ENCODE results near the gene EIF2D. TPM values are rescaled to one million over a fixed set of nuclear protein-coding genes. Genes with fewer than 3 reads are reported as not detected.
"Not testable (repeated sequence)": the region's sequence is repeated elsewhere in the genome, so short reads cannot be mapped to it uniquely, and the experiment has no call there.

EIF2D gene
- total and polyA plus RNA-seq, 9 of the 15 experiments (the other 6 are each of a cell fraction or from before 2014, with no cell fraction given) = 81.1 to 138 (median 93.9) TPM

GRCh38 chr1:206626396-206626795, 14.1 kb upstream of the EIF2D start:
- BruUV-seq (replicated peaks); CTCF ChIA-PET (ENCODE audit: low intra/inter-chr PET ratio); H3K4me2 ChIP-seq (ENCODE audit: insufficient read depth, low read length); H3K9me3 ChIP-seq (replicated peaks; ENCODE audit: control insufficient read depth, insufficient read depth, low read depth, low read length); H3K79me2 ChIP-seq (ENCODE audit: control insufficient read depth, insufficient read depth, low read length); FAIRE-seq; H4K20me1 ChIP-seq (replicated peaks; ENCODE audit: control insufficient read depth, insufficient read depth, low read length); H3K36me3 ChIP-seq (ENCODE audit: control insufficient read depth, insufficient read depth, low read length); H3K4me3 ChIP-seq; in situ Hi-C loops (cut with MboI); H3K27ac ChIP-seq (ENCODE audit: extremely low read depth, low read depth, low read length); H3K9me1 ChIP-seq (ENCODE audit: control insufficient read depth, insufficient read depth, low read length); DNase-seq (ENCODE audit: extremely low read depth in 1 of 4, low spot score in 3 of 4); H3K9ac ChIP-seq (ENCODE audit: insufficient read depth in 1 of 2, low read depth in 2 of 2, low read length in 2 of 2); H2AFZ ChIP-seq (ENCODE audit: low read depth, low read length); ATAC-seq; H3K4me1 ChIP-seq (replicated peaks in 1 of 2; ENCODE audit: control insufficient read depth in 2 of 2, insufficient read depth in 2 of 2, low read length in 2 of 2); intact Hi-C loops (cut with micrococcal nuclease); H3K27me3 ChIP-seq (ENCODE audit: control insufficient read depth in 2 of 2, insufficient read depth in 2 of 2, low read length in 2 of 2): not testable (repeated sequence)
- TF ChIP-seq BCOR (IDR thresholded peaks at IDR 0.05) (peak; percentile 65; the same call in 1 of the 2 replicates), RBM25 (IDR thresholded peaks at IDR 0.05; ENCODE audit: low read depth, low read length, severe bottlenecking) (peak; percentile 45), ZNF146 (CRISPR knock-in tag; IDR thresholded peaks at IDR 0.05; ENCODE audit: unreplicated experiment) (peak; percentile 91), KDM1A (IDR thresholded peaks at IDR 0.05) (0 out of 4 replicates have a peak, but pooled peaks of 1 of the 2 experiments have one; percentile 32)
- POLR2A ChIA-PET = interaction anchor here (1.2 kb wide), 1 partner anchor 14 kb away, joined by 7 read pairs; the partner anchor contains the start of gene EIF2D
- WGBS (ENCODE audit: insufficient coverage, low coverage, missing lambda C conversion rate) = 48% methylated on average over 2 of the region's 2 CpGs

- no peak for DNase-seq (ENCODE audit: extremely low read depth in 1 of 4, low spot score in 3 of 4)
- no peak for TF ChIP-seq RB1 (IDR thresholded peaks at IDR 0.05; ENCODE audit: low read depth)
- TF ChIP-seq LCOR (CRISPR knock-in tag; IDR thresholded peaks at IDR 0.05) = no peak
- 0 out of 6 replicates have a peak, but pooled peaks of 1 of the 3 experiments have one; percentile 4 for TF ChIP-seq ZBTB11 (CRISPR knock-in tag; IDR thresholded peaks at IDR 0.05)
- H3K9me3 ChIP-seq (replicated peaks; ENCODE audit: control insufficient read depth, insufficient read depth, low read depth, low read length) = no peaks in the 10 kb centered on the region
- FAIRE-seq = no peak
- no peak overlapping the region for H2AFZ ChIP-seq (ENCODE audit: low read depth, low read length)
- H3K27ac ChIP-seq (ENCODE audit: extremely low read depth, low read depth, low read length) = no peak overlapping the region
- peaks cover 16% of the 10 kb centered on the region for H3K79me2 ChIP-seq (ENCODE audit: control insufficient read depth, insufficient read depth, low read length)
- no peak for ATAC-seq
- CTCF ChIA-PET (ENCODE audit: low intra/inter-chr PET ratio) = interaction anchor here (3.2 to 4.4 kb wide), 2 partner anchors 303 to 372 kb away, joined by 10 to 43 read pairs; no protein-coding TSS in a partner anchor
- no TSS peak for BruUV-seq (replicated peaks)
- peaks cover 5 to 7% of the 10 kb centered on the region in 2 experiments; a peak in 4 of 5 replicates for H3K4me1 ChIP-seq (replicated peaks in 1 of 2; ENCODE audit: control insufficient read depth in 2 of 2, insufficient read depth in 2 of 2, low read length in 2 of 2)
- H3K9ac ChIP-seq (ENCODE audit: insufficient read depth in 1 of 2, low read depth in 2 of 2, low read length in 2 of 2) = no peak overlapping the region
- in situ Hi-C loops (cut with MboI) = loop anchor here (25.0 kb wide), 2 partner anchors 303 to 903 kb away; partner anchors contain the start of gene FCMR
- POLR2A ChIA-PET = interaction anchor here (0.7 to 2.1 kb wide), 4 partner anchors 9 to 83 kb away, joined by 3 to 4 read pairs (median 4); no protein-coding TSS in a partner anchor
- H3K36me3 ChIP-seq (ENCODE audit: control insufficient read depth, insufficient read depth, low read length) = peaks cover 61% of the 10 kb centered on the region
- H3K27me3 ChIP-seq (ENCODE audit: control insufficient read depth in 2 of 2, insufficient read depth in 2 of 2, low read length in 2 of 2) = no peaks in the 10 kb centered on the region
- H4K20me1 ChIP-seq (replicated peaks; ENCODE audit: control insufficient read depth, insufficient read depth, low read length) = no peaks in the 10 kb centered on the region
- H3K9me1 ChIP-seq (ENCODE audit: control insufficient read depth, insufficient read depth, low read length) = no peaks in the 10 kb centered on the region
- intact Hi-C loops (cut with micrococcal nuclease) = loop anchor here (5.0 kb wide), 2 partner anchors 198 to 373 kb away; no protein-coding TSS in a partner anchor
- WGBS (ENCODE audit: insufficient coverage, low coverage, missing lambda C conversion rate) = 83% methylated on average over 4 of the region's 4 CpGs
- no peak overlapping the region for H3K4me2 ChIP-seq (ENCODE audit: insufficient read depth, low read length)
- no peak overlapping the region for H3K4me3 ChIP-seq
Observed at GRCh38 chr1:206609229-206609991, 2.9 kb downstream of the EIF2D start.
